PC-3 (cell line): ENCODE measurements around the gene NME7.

ENCODE experiments used
- CTCF ChIP-seq: fragments of 300-600 bp; sonication (generic); conservative IDR thresholded peaks from 2 replicates; pipeline ENCODE4 v1.5.1; 2017; ENCODE audit warnings: antibody characterized with exemption, low read depth, mild to moderate bottlenecking, low read length
- EZH2 ChIP-seq: fragments of 300-600 bp; sonication (generic); IDR thresholded peaks from one replicate; pipeline ENCODE4 v1.6.1; 2017; ENCODE audit warnings: antibody characterized with exemption, mild to moderate bottlenecking, low read length; ENCODE audit not compliant: unreplicated experiment

- TF ChIP-seq CTCF, result no peak
- TF ChIP-seq EZH2, result no peak
Observed at GRCh38 chr1:169363046-169363730, 4.4 kb downstream of the NME7 start.
